Pancreas (tissue), 10 donors: Measurements from ENCODE around the gene STAT4. TPM values are rescaled to one million over a fixed set of nuclear protein-coding genes. Genes with fewer than 3 reads are reported as not detected.

Source experiments
- ATAC-seq, 4 donors: fragments of 200-7000 bp; cut with Tn5 transposase; one replicate each; pipeline versions ENCODE4 v1.8.0 to v1.9.1; 2020; ENCODE audit warnings: mild to moderate bottlenecking in 4 of 4, moderate library complexity in 4 of 4
- DNase-seq, 6 donors: peaks; one replicate each; pipeline ENCODE4 v3.0.0-alpha.2; 2020
- FAIRE-seq: peaks from 2 replicates; lab custom pipeline; 2012; peaks lifted over from hg19 to GRCh38; lab: Jason Lieb, UNC
- H3K27ac ChIP-seq, 4 donors: fragments of 200-600 bp; sonication (generic); 1 replicate in 3 of 4; 2 replicates in 1 of 4; pipeline versions ENCODE4 v1.5.0 to v1.8.0; 2020
- H3K27me3 ChIP-seq, 4 donors: fragments of 200-600 bp; one replicate each; pipeline ENCODE4 v1.8.0; 2021
- H3K36me3 ChIP-seq, 3 donors: fragments of 200-600 bp; sonication (generic) in 1 of 3; one replicate each; pipeline versions ENCODE4 v1.5.0 to v1.8.0; 2020 to 2021
- H3K4me1 ChIP-seq, 3 donors: fragments of 200-600 bp; one replicate each; pipeline ENCODE4 v1.8.0; 2021
- H3K4me3 ChIP-seq, 4 donors: fragments of 200-600 bp; sonication (generic) in 2 of 4; one replicate each; pipeline versions ENCODE4 v1.5.0 to v1.8.0; 2020 to 2021
- H3K9me3 ChIP-seq, 4 donors: fragments of 200-600 bp; one replicate each; pipeline ENCODE4 v1.8.0; 2021
- CTCF ChIP-seq, 4 donors: fragments of 200-600 bp; sonication (generic) in 3 of 4; IDR thresholded peaks; one replicate each; pipeline versions ENCODE4 v1.5.0 to v1.8.0; 2021; ENCODE audit warnings: antibody characterized with exemption in 4 of 4
- WGBS, 2 donors: extraction: QIAGEN DNeasy Blood & Tissue Kit; methylation state at CpG; one replicate each; pipeline ENCODE4 v1.1.7; 2013; 5-methylcytosine and 5-hydroxymethylcytosine counted together
- intact Hi-C, 3 donors: fragments of 100-400 bp; cut with DNase I; formaldehyde crosslinking; loops; one replicate each; pipeline versions ENCODE4 v1.11.1 to v1.14.2; 2022
- polyA plus RNA-seq, 2 donors: library from polyadenylated mRNA; stranded (reverse); fragments of 200-250 nt; gene quantifications; one replicate each; pipeline ENCODE4 v1.2.3, GENCODE V29; 2013
- total RNA-seq, 6 donors: library from RNA; stranded (reverse); fragmentation: NEBNext Ultra II Directional in 4 of 6; extraction: Animal tissue kit (Norgen Biotek cat#: 25700) in 4 of 6; gene quantifications; one replicate each; pipeline versions ENCODE4 v1.2.1 to v1.2.4, GENCODE V29; 2021 to 2023
- donor health status: healthy with polysubstance abuse.
- donor health status: DM: no; HTN: no; CAD: no; lungs with moderate emphysema.
- donor health status: DM: no; HTN: no; CAD: no.
- donor health status: control.
- donor health status: control.
- donor health status: Bipolar disorder and iron deficiency.
- donor health status: DM: yes; HTN: yes; CAD: no.
- donor health status: DM: no; HTN: no; CAD: no.
- donor health status: DM: no; HTN: no; CAD: no.
- donor health status: DM: yes; HTN: yes; CAD: no.

Gene STAT4
- total and polyA plus RNA-seq, 8 donors = 0.60 to 6.4 (median 1.8) TPM

GRCh38 chr2:190999949-191000665, 150.7 kb downstream of the STAT4 start:
- intact Hi-C loops = no loop called here
- Histone ChIP-seq H3K9me3 (no peaks in the 10 kb centered on the region), H3K4me3 (no peak overlapping the region), H3K27me3 (no peaks in the 10 kb centered on the region), H3K27ac (no peak overlapping the region), H3K4me1 (no peaks in the 10 kb centered on the region), H3K36me3 (peaks cover 5 to 69% (median 29%) of the 10 kb centered on the region in 3 donors)
- no peak for ATAC-seq
- DNase-seq = no peak
- FAIRE-seq = no peak
- WGBS, 2 donors = 89 to 92% methylated on average over 9 of the region's 9 CpGs
- no peak for TF ChIP-seq CTCF (IDR thresholded peaks at IDR 0.05)

- TF ChIP-seq CTCF (IDR thresholded peaks at IDR 0.05) = no peak
- Histone ChIP-seq H3K27ac (no peak overlapping the region), H3K27me3 (no peaks in the 10 kb centered on the region), H3K36me3 (peaks cover 5 to 69% (median 31%) of the 10 kb centered on the region in 3 donors), H3K4me1 (no peaks in the 10 kb centered on the region), H3K4me3 (no peak overlapping the region), H3K9me3 (no peaks in the 10 kb centered on the region)
- FAIRE-seq (no peak), DNase-seq (no peak), ATAC-seq (no peak)
- intact Hi-C loops = no loop called here
- WGBS, 2 donors = 81 to 84% methylated on average over 7 of the region's 7 CpGs
Measured at GRCh38 chr2:190999058-190999457, 151.7 kb downstream of the STAT4 start.

- no peak for TF ChIP-seq CTCF (IDR thresholded peaks at IDR 0.05)
- Histone ChIP-seq H3K4me3 (no peak overlapping the region), H3K36me3 (peaks cover 5 to 68% (median 22%) of the 10 kb centered on the region in 3 donors), H3K9me3 (no peaks in the 10 kb centered on the region), H3K27me3 (no peaks in the 10 kb centered on the region), H3K4me1 (no peaks in the 10 kb centered on the region), H3K27ac (no peak overlapping the region)
- intact Hi-C loops = no loop called here
- no peak for DNase-seq
- WGBS, 2 donors = 92 to 96% methylated on average over 8 of the region's 8 CpGs
- no peak for ATAC-seq
- no peak for FAIRE-seq
Measured at GRCh38 chr2:190997526-190998113, 153.2 kb downstream of the STAT4 start.

GRCh38 chr2:190996947-190997346, 153.8 kb downstream of the STAT4 start:
- H3K27ac ChIP-seq = no peak overlapping the region
- FAIRE-seq (no peak), DNase-seq (no peak), ATAC-seq (peak in 2 of 4 donors; percentile 49 to 59)
- TF ChIP-seq CTCF (IDR thresholded peaks at IDR 0.05) = no peak
- no peaks in the 10 kb centered on the region for H3K9me3 ChIP-seq
- intact Hi-C loops = no loop called here
- 81 to 89% methylated on average over 5 of the region's 5 CpGs for WGBS, 2 donors
- H3K36me3 ChIP-seq = peaks cover 5 to 67% (median 20%) of the 10 kb centered on the region in 3 donors
- no peaks in the 10 kb centered on the region for H3K27me3 ChIP-seq
- H3K4me3 ChIP-seq = no peak overlapping the region
- H3K4me1 ChIP-seq = no peaks in the 10 kb centered on the region
